ENCODE results near the gene CACNA1C. TPM values are rescaled to one million over a fixed set of nuclear protein-coding genes. Genes with fewer than 3 reads are reported as not detected.
A peak's percentile ranks its signal among the peaks of the same experiment; 100 is the strongest.

CACNA1C gene
- total RNA-seq, 1 donor from 2014 or later = 15.6 TPM

GRCh38 chr12:2023365-2023764 lies 29.4 kb upstream of the CACNA1C start:
- Histone ChIP-seq H3K4me1 (peaks cover 2% of the 10 kb centered on the region), H3K27me3 (no peaks in the 10 kb centered on the region), H3K9me3 (no peaks in the 10 kb centered on the region), H3K4me3 (no peak overlapping the region), H3K36me3 (no peaks in the 10 kb centered on the region), H3K27ac (no peak overlapping the region)
- no peak for ATAC-seq
- intact Hi-C loops (cut with DNase I) = no loop called here
- no peak for DNase-seq
- TF ChIP-seq, protein P1, sequence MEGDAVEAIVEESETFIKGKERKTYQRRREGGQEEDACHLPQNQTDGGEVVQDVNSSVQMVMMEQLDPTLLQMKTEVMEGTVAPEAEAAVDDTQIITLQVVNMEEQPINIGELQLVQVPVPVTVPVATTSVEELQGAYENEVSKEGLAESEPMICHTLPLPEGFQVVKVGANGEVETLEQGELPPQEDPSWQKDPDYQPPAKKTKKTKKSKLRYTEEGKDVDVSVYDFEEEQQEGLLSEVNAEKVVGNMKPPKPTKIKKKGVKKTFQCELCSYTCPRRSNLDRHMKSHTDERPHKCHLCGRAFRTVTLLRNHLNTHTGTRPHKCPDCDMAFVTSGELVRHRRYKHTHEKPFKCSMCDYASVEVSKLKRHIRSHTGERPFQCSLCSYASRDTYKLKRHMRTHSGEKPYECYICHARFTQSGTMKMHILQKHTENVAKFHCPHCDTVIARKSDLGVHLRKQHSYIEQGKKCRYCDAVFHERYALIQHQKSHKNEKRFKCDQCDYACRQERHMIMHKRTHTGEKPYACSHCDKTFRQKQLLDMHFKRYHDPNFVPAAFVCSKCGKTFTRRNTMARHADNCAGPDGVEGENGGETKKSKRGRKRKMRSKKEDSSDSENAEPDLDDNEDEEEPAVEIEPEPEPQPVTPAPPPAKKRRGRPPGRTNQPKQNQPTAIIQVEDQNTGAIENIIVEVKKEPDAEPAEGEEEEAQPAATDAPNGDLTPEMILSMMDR (IDR thresholded peaks at IDR 0.05) = no peak

DNA sequence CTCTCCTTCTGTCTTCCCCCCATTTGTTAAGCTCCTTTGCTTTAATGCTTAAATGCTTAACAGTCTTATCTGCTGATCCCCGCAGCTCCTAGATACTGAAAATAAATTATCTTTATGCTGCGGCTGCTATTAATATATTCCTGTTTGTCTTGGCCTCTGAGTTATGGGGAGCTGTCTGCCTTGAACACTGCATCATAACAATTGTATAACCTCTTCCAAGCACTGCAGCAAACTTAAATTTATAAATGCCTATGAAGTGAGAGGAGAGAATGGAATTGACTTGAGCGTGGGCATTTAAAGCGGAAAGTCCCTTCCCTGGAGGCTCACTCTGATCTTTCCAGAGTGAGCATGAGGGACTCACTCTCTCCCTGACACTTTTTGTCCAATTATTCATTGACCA lies 25.4 kb upstream of the CACNA1C start:
- Histone ChIP-seq H3K4me1 (no peaks in the 10 kb centered on the region), H3K27ac (no peak overlapping the region), H3K4me3 (no peak overlapping the region), H3K9me3 (no peaks in the 10 kb centered on the region), H3K27me3 (no peaks in the 10 kb centered on the region), H3K36me3 (no peaks in the 10 kb centered on the region)
- ATAC-seq (no peak), DNase-seq (no peak)
- TF ChIP-seq, protein P1 (IDR thresholded peaks at IDR 0.05) = no peak
- intact Hi-C loops (cut with DNase I) = no loop called here

DNA sequence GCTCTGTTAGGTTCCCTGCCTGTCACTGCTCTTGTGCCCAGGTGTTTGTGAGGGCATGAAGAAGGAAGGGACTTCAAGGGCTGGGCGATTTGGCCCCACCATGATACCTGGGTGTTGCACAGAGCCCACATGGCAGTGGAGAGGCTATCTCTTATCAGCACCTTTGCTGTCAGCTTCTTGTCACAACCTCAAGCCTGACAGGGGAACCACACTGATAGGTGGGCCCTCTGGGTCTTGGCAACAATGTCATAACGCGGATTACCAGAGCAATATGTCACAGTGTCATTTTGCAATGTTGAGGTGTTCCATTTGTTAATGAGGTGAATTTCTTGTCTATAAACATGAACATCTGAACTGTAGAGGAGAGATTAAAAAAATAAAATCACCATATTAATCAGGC lies 22.9 kb upstream of the CACNA1C start:
- H3K27ac ChIP-seq = no peak overlapping the region
- no peaks in the 10 kb centered on the region for H3K36me3 ChIP-seq
- intact Hi-C loops (cut with DNase I) = loop anchor here (10.0 kb wide), 1 partner anchor 225 kb away; no protein-coding TSS in a partner anchor
- no peaks in the 10 kb centered on the region for H3K27me3 ChIP-seq
- H3K4me1 ChIP-seq = peaks cover 4% of the 10 kb centered on the region
- H3K9me3 ChIP-seq = no peaks in the 10 kb centered on the region
- DNase-seq = no peak
- TF ChIP-seq, protein P1 (IDR thresholded peaks at IDR 0.05) = no peak
- H3K4me3 ChIP-seq = no peak overlapping the region
- no peak for ATAC-seq

- H3K36me3 ChIP-seq = no peaks in the 10 kb centered on the region
- no peak for ATAC-seq
- TF ChIP-seq, protein P1 (IDR thresholded peaks at IDR 0.05) = no peak
Observed at GRCh38 chr12:2032506-2032905, 20.3 kb upstream of the CACNA1C start.

DNA sequence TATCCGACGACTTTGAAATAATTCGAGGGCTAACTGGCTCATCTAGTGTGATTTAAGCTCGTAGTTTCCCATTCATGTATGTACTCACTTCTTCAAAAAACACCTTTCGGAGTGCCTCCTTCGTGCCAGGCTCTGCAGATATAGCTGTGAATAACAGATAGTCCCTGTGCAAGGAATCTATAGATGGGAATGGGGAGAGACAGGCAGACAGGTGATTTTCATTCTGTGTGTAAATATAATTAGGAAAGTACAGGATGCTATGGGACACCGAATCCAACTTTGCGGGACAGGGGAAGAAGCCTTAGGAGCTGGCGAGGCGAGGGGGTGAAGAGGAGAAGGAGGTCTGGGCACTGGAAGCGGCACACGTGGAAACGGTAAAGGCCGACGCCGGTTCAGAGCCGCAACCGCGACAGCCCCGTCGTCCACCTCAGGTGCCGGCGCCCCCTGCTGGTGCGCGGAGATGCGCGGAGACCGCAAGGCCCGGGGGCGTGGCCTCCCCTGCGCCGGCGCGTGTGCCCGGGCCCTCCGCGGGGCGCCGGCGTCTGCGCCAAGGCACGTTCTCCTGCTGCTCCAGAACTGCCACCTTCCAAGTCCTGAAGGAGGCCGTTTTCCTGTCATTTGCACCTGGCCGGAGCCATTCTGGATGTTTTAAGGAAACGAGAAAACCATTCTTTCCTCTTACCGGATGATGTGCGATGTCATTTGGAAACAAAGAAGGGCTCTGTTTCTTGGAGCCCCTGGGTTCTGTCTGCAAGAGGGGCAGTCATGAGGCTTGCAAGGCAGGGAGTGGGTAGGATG lies 18.0 kb upstream of the CACNA1C start:
- intact Hi-C loops (cut with DNase I) = loop anchor here (10.0 kb wide), 1 partner anchor 230 kb away; no protein-coding TSS in a partner anchor
- peak; percentile 99 for ATAC-seq
- H3K27ac ChIP-seq = no peak overlapping the region
- peaks cover 10% of the 10 kb centered on the region for H3K4me1 ChIP-seq
- H3K9me3 ChIP-seq = no peaks in the 10 kb centered on the region
- no peaks in the 10 kb centered on the region for H3K36me3 ChIP-seq
- H3K27me3 ChIP-seq = peaks cover 5% of the 10 kb centered on the region
- peak; percentile 93 for DNase-seq
- TF ChIP-seq, protein P1 (IDR thresholded peaks at IDR 0.05) = peak; percentile 97
- peak overlapping the region; percentile 46 for H3K4me3 ChIP-seq

More at GRCh38 chr12:2032506-2032905, 20.3 kb upstream of the CACNA1C start:
- intact Hi-C loops (cut with DNase I) = loop anchor here (10.0 kb wide), 1 partner anchor 228 kb away; no protein-coding TSS in a partner anchor
- no peak overlapping the region for H3K4me3 ChIP-seq
- peaks cover 10% of the 10 kb centered on the region for H3K4me1 ChIP-seq
- DNase-seq = no peak
- H3K27ac ChIP-seq = no peak overlapping the region
- no peaks in the 10 kb centered on the region for H3K9me3 ChIP-seq
- peaks cover 5% of the 10 kb centered on the region for H3K27me3 ChIP-seq

All from upper lobe of right lung (tissue), 1 donor.